ENCODE data around the gene TRIM28. TPM values are rescaled to one million over a fixed set of nuclear protein-coding genes. Genes with fewer than 3 reads are reported as not detected.

Gene TRIM28
- total and polyA plus RNA-seq, 2 donors (not counting 3 experiments of a cell fraction or from before 2014, with no cell fraction given) = 429 to 521 TPM

GRCh38 chr19:58546019-58546530 is 2.2 kb downstream of the TRIM28 start:
- Histone ChIP-seq H3K4me1 (ENCODE audit: control insufficient read depth, extremely low read depth, insufficient read depth, low read length) (peaks cover 15% of the 10 kb centered on the region), H3K79me2 (ENCODE audit: control insufficient read depth, insufficient read depth, low read length) (peaks cover 50% of the 10 kb centered on the region), H3K4me2 (ENCODE audit: insufficient read depth, low read length) (peak overlapping the region; percentile 44), H3K9me3 (replicated peaks; ENCODE audit: control insufficient read depth, insufficient read depth, low read length) (no peaks in the 10 kb centered on the region), H3K27ac (ENCODE audit: insufficient read depth, low read depth, low read length) (no peak overlapping the region), H3K27me3 (ENCODE audit: control insufficient read depth in 2 of 2, insufficient read depth in 2 of 2, low read length in 2 of 2) (peaks cover 0 to 2% of the 10 kb centered on the region in 2 experiments), H2AFZ (ENCODE audit: low read depth, low read length) (no peak overlapping the region), H3K36me3 (ENCODE audit: control insufficient read depth in 2 of 2, extremely low read depth in 1 of 2, insufficient read depth in 2 of 2, low read length in 2 of 2) (peaks cover 8 to 37% of the 10 kb centered on the region in 2 experiments), H3K9ac (replicated peaks; ENCODE audit: extremely low read depth, insufficient read depth, low read length) (peak overlapping the region; percentile 71), H4K20me1 (replicated peaks; ENCODE audit: control insufficient read depth, extremely low read depth, insufficient read depth, low read length) (peaks cover 4% of the 10 kb centered on the region), H3K4me3 (replicated peaks in 1 of 3; ENCODE audit: insufficient read depth in 1 of 3, low read depth in 1 of 3, low read length in 3 of 3) (peak overlapping the region; percentile 82 to 94 (median 85)), H3K9me1 (replicated peaks; ENCODE audit: control insufficient read depth, extremely low read depth, insufficient read depth, low read length) (no peaks in the 10 kb centered on the region)
- FAIRE-seq = no peak
- ChIA-PET POLR2A (interaction anchor here (0.6 to 1.8 kb wide), 2 partner anchors 12 to 26 kb away, joined by 6 read pairs; partner anchors contain the start of gene ZBTB45), CTCF (interaction anchor here (1.2 to 2.2 kb wide), 3 partner anchors 8 to 35 kb away, joined by 3 to 15 read pairs (median 9); partner anchors contain the start of genes CHMP2A and ZBTB45)
- dilution Hi-C loops (cut with MboI; ENCODE audit: extremely low pct_ligation_motif_present, low sequenced_read_pairs) (no loop called here), intact Hi-C loops (cut with micrococcal nuclease) (no loop called here)
- TF ChIP-seq MAX (IDR thresholded peaks at IDR 0.05; ENCODE audit: insufficient read depth, insufficient read length) (no peak), GATA2 (IDR thresholded peaks at IDR 0.05; ENCODE audit: insufficient read depth, insufficient read length, low read depth, low read length) (no peak), POLR2AphosphoS5 (IDR thresholded peaks at IDR 0.05; ENCODE audit: insufficient read depth, low read depth, low read length) (no peak), JUN (IDR thresholded peaks at IDR 0.05; ENCODE audit: borderline replicate concordance, insufficient read depth, insufficient read length, low read depth) (no peak), MYC (IDR thresholded peaks at IDR 0.05; ENCODE audit: low read depth, low read length) (no peak), FOS (IDR thresholded peaks at IDR 0.05; ENCODE audit: borderline replicate concordance, insufficient read depth, low read length) (no peak), POLR2A (IDR thresholded peaks at IDR 0.05; ENCODE audit: low read depth, low read length) (no peak), EZH2 (IDR thresholded peaks at IDR 0.05; ENCODE audit: borderline replicate concordance, low read depth, low read length, severe bottlenecking) (no peak), CTCF (IDR thresholded peaks at IDR 0.05; ENCODE audit: extremely low read depth in 1 of 2, insufficient read depth in 1 of 2, low read depth in 1 of 2, low read length in 2 of 2) (no peak)
- DNase-seq (ENCODE audit: low read depth, low spot score) = no peak
- BruUV-seq (replicated peaks) = no TSS peak
